Measurements from ENCODE around the gene PUS10. TPM values are rescaled to one million over a fixed set of nuclear protein-coding genes. Genes with fewer than 3 reads are reported as not detected.

The PUS10 gene
- total and polyA plus RNA-seq, 2 of the 13 experiments (the other 11 are each of a cell fraction or from before 2014, with no cell fraction given) = 41.4 to 44.3 TPM

GRCh38 chr2:61017556-61018317 lies at the start of gene PUS10, which contains the start of gene PEX13 (continued):
- no peak for TF ChIP-seq ARID3A (IDR thresholded peaks at IDR 0.05; ENCODE audit: low read depth, low read length)
- TF ChIP-seq CBX1 (IDR thresholded peaks at IDR 0.05; ENCODE audit: low read depth) = no peak
- peak; percentile 93 for TF ChIP-seq NCOA2 (CRISPR knock-in tag; IDR thresholded peaks at IDR 0.05)
- TF ChIP-seq ZNF235 (CRISPR knock-in tag; IDR thresholded peaks at IDR 0.05; ENCODE audit: borderline replicate concordance) = 0 out of 2 replicates have a peak, but pooled peaks have one; percentile 10
- TF ChIP-seq, protein P1, sequence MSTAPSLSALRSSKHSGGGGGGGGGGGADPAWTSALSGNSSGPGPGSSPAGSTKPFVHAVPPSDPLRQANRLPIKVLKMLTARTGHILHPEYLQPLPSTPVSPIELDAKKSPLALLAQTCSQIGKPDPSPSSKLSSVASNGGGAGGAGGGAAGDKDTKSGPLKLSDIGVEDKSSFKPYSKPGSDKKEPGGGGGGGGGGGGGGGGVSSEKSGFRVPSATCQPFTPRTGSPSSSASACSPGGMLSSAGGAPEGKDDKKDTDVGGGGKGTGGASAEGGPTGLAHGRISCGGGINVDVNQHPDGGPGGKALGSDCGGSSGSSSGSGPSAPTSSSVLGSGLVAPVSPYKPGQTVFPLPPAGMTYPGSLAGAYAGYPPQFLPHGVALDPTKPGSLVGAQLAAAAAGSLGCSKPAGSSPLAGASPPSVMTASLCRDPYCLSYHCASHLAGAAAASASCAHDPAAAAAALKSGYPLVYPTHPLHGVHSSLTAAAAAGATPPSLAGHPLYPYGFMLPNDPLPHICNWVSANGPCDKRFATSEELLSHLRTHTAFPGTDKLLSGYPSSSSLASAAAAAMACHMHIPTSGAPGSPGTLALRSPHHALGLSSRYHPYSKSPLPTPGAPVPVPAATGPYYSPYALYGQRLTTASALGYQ (CRISPR knock-in tag; IDR thresholded peaks at IDR 0.05) = peak; percentile 83; the same call in 1 of the 2 replicates
- TF ChIP-seq, protein P2, sequence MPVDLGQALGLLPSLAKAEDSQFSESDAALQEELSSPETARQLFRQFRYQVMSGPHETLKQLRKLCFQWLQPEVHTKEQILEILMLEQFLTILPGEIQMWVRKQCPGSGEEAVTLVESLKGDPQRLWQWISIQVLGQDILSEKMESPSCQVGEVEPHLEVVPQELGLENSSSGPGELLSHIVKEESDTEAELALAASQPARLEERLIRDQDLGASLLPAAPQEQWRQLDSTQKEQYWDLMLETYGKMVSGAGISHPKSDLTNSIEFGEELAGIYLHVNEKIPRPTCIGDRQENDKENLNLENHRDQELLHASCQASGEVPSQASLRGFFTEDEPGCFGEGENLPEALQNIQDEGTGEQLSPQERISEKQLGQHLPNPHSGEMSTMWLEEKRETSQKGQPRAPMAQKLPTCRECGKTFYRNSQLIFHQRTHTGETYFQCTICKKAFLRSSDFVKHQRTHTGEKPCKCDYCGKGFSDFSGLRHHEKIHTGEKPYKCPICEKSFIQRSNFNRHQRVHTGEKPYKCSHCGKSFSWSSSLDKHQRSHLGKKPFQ (CRISPR knock-in tag; IDR thresholded peaks at IDR 0.05; ENCODE audit: insufficient replicate concordance) = peak; percentile 80
- no peak for TF ChIP-seq ATRX (CRISPR knock-in tag; IDR thresholded peaks at IDR 0.05; ENCODE audit: borderline replicate concordance)
- TF ChIP-seq HOXD1 (CRISPR knock-in tag; IDR thresholded peaks at IDR 0.05) = peak; percentile 87
- TF ChIP-seq RELA (CRISPR knock-in tag; IDR thresholded peaks at IDR 0.05) = no peak
- TF ChIP-seq ZNF644 (CRISPR knock-in tag; IDR thresholded peaks at IDR 0.05; ENCODE audit: low read depth) = peak; percentile 40
- TF ChIP-seq HMG20B (CRISPR knock-in tag; conservative IDR thresholded peaks at IDR 0.05) = peak; percentile 83
- peak; percentile 78; the same call in 1 of the 2 replicates for TF ChIP-seq SMAD9 (CRISPR knock-in tag; IDR thresholded peaks at IDR 0.05)
- TF ChIP-seq FOXK2 (IDR thresholded peaks at IDR 0.05) = no peak
- TF ChIP-seq, protein P3, sequence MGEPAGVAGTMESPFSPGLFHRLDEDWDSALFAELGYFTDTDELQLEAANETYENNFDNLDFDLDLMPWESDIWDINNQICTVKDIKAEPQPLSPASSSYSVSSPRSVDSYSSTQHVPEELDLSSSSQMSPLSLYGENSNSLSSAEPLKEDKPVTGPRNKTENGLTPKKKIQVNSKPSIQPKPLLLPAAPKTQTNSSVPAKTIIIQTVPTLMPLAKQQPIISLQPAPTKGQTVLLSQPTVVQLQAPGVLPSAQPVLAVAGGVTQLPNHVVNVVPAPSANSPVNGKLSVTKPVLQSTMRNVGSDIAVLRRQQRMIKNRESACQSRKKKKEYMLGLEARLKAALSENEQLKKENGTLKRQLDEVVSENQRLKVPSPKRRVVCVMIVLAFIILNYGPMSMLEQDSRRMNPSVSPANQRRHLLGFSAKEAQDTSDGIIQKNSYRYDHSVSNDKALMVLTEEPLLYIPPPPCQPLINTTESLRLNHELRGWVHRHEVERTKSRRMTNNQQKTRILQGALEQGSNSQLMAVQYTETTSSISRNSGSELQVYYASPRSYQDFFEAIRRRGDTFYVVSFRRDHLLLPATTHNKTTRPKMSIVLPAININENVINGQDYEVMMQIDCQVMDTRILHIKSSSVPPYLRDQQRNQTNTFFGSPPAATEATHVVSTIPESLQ (CRISPR knock-in tag; conservative IDR thresholded peaks at IDR 0.05) = no peak
- peak; percentile 17; the same call in 1 of the 2 replicates for TF ChIP-seq BORCS8-MEF2B (CRISPR knock-in tag; IDR thresholded peaks at IDR 0.05)
- TF ChIP-seq ZSCAN30 (CRISPR knock-in tag; IDR thresholded peaks at IDR 0.05) = no peak; the same call in 1 of the 2 replicates
- peak; percentile 85 for TF ChIP-seq FOSL2 (CRISPR knock-in tag; IDR thresholded peaks at IDR 0.05)
- TF ChIP-seq ZNF292 (CRISPR knock-in tag; IDR thresholded peaks at IDR 0.05; ENCODE audit: borderline replicate concordance, low read depth) = no peak
- peak; percentile 65 for TF ChIP-seq ARNT2 (CRISPR knock-in tag; IDR thresholded peaks at IDR 0.05; ENCODE audit: low read depth)
- TF ChIP-seq HNRNPL (IDR thresholded peaks at IDR 0.05; ENCODE audit: low read depth, low read length) = peak; percentile 90
- no peak for TF ChIP-seq ATM (IDR thresholded peaks at IDR 0.05; ENCODE audit: borderline replicate concordance)
- no peak for TF ChIP-seq ZNF839 (CRISPR knock-in tag; IDR thresholded peaks at IDR 0.05; ENCODE audit: borderline replicate concordance)
- TF ChIP-seq ZNF782 (CRISPR knock-in tag; IDR thresholded peaks at IDR 0.05; ENCODE audit: borderline replicate concordance) = peak; percentile 54; the same call in 1 of the 2 replicates
- TF ChIP-seq SSRP1 (CRISPR knock-in tag; IDR thresholded peaks at IDR 0.05) = peak; percentile 44; the same call in 1 of the 2 replicates

Measured in HepG2 (cell line).